Hepatocyte (in vitro differentiated cells): ENCODE results near the gene CAPZB. TPM values are rescaled to one million over a fixed set of nuclear protein-coding genes. Genes with fewer than 3 reads are reported as not detected.
A peak's percentile ranks its signal among the peaks of the same experiment; 100 is the strongest.

Experiments used
- DNase-seq: peaks from one replicate; pipeline ENCODE4 v3.0.0-alpha.2; 2016; ENCODE audit warnings: low spot score
- H2AFZ ChIP-seq: fragments of 200-600 bp; sonication (generic); 2 replicates; pipeline ENCODE4 v1.6.0; 2016; ENCODE audit warnings: antibody characterized with exemption, mild to moderate bottlenecking
- H3K27ac ChIP-seq: fragments of 200-600 bp; sonication (generic); 2 replicates; pipeline ENCODE4 v1.5.1; 2016; ENCODE audit warnings: mild to moderate bottlenecking
- H3K27me3 ChIP-seq: fragments of 200-600 bp; sonication (generic); 2 replicates; pipeline ENCODE4 v1.6.1; 2016
- H3K36me3 ChIP-seq: fragments of 200-600 bp; sonication (generic); replicated peaks from 2 replicates; pipeline ENCODE4 v1.5.1; 2016; ENCODE audit warnings: low read depth; ENCODE audit not compliant: insufficient read depth
- H3K4me1 ChIP-seq: fragments of 200-600 bp; sonication (generic); 2 replicates; pipeline ENCODE4 v1.5.1; 2016; ENCODE audit warnings: mild to moderate bottlenecking, moderate library complexity; ENCODE audit not compliant: insufficient read depth
- H3K4me2 ChIP-seq: fragments of 200-600 bp; sonication (generic); 2 replicates; pipeline ENCODE4 v1.6.0; 2016
- H3K4me3 ChIP-seq: fragments of 200-600 bp; sonication (generic); 2 replicates; pipeline ENCODE4 v1.5.1; 2016; ENCODE audit warnings: mild to moderate bottlenecking
- H3K79me2 ChIP-seq: fragments of 200-600 bp; sonication (generic); 2 replicates; pipeline ENCODE4 v1.6.0; 2017; ENCODE audit warnings: mild to moderate bottlenecking
- H3K9me2 ChIP-seq: fragments of 200-600 bp; sonication (generic); replicated peaks from 2 replicates; pipeline ENCODE4 v1.6.0; 2017; ENCODE audit warnings: mild to moderate bottlenecking; ENCODE audit not compliant: insufficient read depth
- H3K9me3 ChIP-seq: fragments of 200-600 bp; sonication (generic); 2 replicates; pipeline ENCODE4 v1.5.1; 2016; ENCODE audit warnings: low read depth, mild to moderate bottlenecking
- H4K20me1 ChIP-seq: fragments of 200-600 bp; sonication (generic); 2 replicates; pipeline ENCODE4 v1.6.0; 2016; ENCODE audit warnings: mild to moderate bottlenecking; ENCODE audit not compliant: insufficient read depth, poor library complexity, severe bottlenecking
- EZH2 ChIP-seq: fragments of 200-600 bp; sonication (generic); IDR thresholded peaks from 2 replicates; pipeline ENCODE4 v1.6.1; 2016; ENCODE audit warnings: antibody characterized with exemption, mild to moderate bottlenecking, borderline replicate concordance
- EZH2phosphoT487 ChIP-seq: fragments of 200-600 bp; sonication (generic); IDR thresholded peaks from one replicate; pipeline ENCODE4 v1.6.1; 2018; ENCODE audit warnings: antibody characterized with exemption, mild to moderate bottlenecking, low read depth, moderate library complexity; ENCODE audit not compliant: unreplicated experiment, severe bottlenecking
- WGBS: methylation state at CpG from one replicate; pipeline ENCODE4 v1.1.6; 2016; ENCODE audit warnings: low lambda C conversion rate; ENCODE audit errors: missing lambda C conversion rate; 5-methylcytosine and 5-hydroxymethylcytosine counted together
- polyA plus RNA-seq: library from polyadenylated mRNA; unstranded; fragments of >200 nt; fragmentation: Nextera tagmentation; extraction: Ambion mirVana; gene quantifications from 2 replicates; pipeline ENCODE4 v1.2.1, GENCODE V29; 2016
- total RNA-seq: library from RNA; depleted of rRNA; stranded (reverse); fragments of >200 nt; gene quantifications from 2 replicates; pipeline ENCODE4 v1.2.3, GENCODE V29; 2014
- TF ChIP-seq, protein P1 (sequence below): fragments of 200-600 bp; sonication (generic); IDR thresholded peaks from 2 replicates; pipeline ENCODE4 v1.5.1; 2016; ENCODE audit warnings: antibody characterized with exemption, mild to moderate bottlenecking; ENCODE audit not compliant: poor library complexity

Gene CAPZB
- total and polyA plus RNA-seq, 2 experiments from 2014 or later: 139 to 261 TPM

DNA sequence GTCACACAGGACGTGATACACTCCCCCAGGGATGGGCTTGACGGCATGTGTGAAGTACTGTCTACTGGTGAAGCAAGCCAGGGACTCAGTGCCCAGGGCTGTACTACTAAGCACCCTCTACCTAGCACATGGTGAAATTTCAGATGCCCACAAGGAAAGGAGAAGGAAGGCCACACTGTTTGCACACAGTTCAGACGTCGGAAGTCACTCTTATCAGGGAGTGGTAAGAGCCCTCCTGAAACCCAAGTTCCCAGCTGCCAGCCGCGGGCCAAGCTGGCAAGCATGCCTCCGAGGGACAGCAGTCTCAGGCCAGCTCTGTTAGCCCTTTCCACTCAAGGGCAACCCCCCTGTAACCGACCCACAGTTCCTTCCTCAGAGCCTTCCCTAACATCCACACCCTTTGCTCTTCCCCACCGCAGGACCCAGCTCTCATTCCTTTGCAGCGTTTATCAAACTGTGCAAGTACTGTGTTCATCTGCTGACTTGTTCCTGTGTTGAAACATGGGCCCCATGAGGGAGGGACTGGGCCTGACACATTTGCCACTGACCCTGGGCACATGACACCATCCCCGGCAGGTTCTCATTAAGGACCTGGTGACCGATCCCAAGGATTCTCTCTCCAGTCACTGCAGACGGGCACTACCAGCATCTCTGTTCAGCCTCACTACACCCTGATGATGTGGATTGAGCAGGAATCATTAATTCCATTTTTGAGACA lies 114.7 kb downstream of the CAPZB start:
- H3K4me2 ChIP-seq: no peak overlapping the region
- H2AFZ ChIP-seq: no peak overlapping the region
- no peak for DNase-seq
- H3K9me3 ChIP-seq: no peaks in the 10 kb centered on the region
- H3K9me2 ChIP-seq: no peaks in the 10 kb centered on the region
- H3K79me2 ChIP-seq: peaks cover 15% of the 10 kb centered on the region
- WGBS: 92% methylated on average over 13 of the region's 13 CpGs
- no peak overlapping the region for H3K4me3 ChIP-seq
- no peaks in the 10 kb centered on the region for H3K27me3 ChIP-seq
- H3K36me3 ChIP-seq: no peaks in the 10 kb centered on the region
- H3K27ac ChIP-seq: no peak overlapping the region
- peaks cover 13% of the 10 kb centered on the region for H4K20me1 ChIP-seq
- peaks cover 13% of the 10 kb centered on the region for H3K4me1 ChIP-seq
- TF ChIP-seq, protein P1, sequence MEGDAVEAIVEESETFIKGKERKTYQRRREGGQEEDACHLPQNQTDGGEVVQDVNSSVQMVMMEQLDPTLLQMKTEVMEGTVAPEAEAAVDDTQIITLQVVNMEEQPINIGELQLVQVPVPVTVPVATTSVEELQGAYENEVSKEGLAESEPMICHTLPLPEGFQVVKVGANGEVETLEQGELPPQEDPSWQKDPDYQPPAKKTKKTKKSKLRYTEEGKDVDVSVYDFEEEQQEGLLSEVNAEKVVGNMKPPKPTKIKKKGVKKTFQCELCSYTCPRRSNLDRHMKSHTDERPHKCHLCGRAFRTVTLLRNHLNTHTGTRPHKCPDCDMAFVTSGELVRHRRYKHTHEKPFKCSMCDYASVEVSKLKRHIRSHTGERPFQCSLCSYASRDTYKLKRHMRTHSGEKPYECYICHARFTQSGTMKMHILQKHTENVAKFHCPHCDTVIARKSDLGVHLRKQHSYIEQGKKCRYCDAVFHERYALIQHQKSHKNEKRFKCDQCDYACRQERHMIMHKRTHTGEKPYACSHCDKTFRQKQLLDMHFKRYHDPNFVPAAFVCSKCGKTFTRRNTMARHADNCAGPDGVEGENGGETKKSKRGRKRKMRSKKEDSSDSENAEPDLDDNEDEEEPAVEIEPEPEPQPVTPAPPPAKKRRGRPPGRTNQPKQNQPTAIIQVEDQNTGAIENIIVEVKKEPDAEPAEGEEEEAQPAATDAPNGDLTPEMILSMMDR: no peak
- TF ChIP-seq EZH2 (no peak), EZH2phosphoT487 (no peak)

GRCh38 chr1:19369396-19370090 lies 115.8 kb downstream of the CAPZB start:
- H4K20me1 ChIP-seq: peaks cover 13% of the 10 kb centered on the region
- WGBS: 81% methylated on average over 16 of the region's 16 CpGs
- H3K9me2 ChIP-seq: no peaks in the 10 kb centered on the region
- peaks cover 23% of the 10 kb centered on the region for H3K79me2 ChIP-seq
- H3K36me3 ChIP-seq: no peaks in the 10 kb centered on the region
- H3K27me3 ChIP-seq: no peaks in the 10 kb centered on the region
- no peak overlapping the region for H3K4me3 ChIP-seq
- H2AFZ ChIP-seq: no peak overlapping the region
- no peaks in the 10 kb centered on the region for H3K9me3 ChIP-seq
- no peak for DNase-seq
- H3K4me2 ChIP-seq: no peak overlapping the region
- TF ChIP-seq EZH2phosphoT487: no peak
- TF ChIP-seq, protein P1: no peak
- TF ChIP-seq EZH2: no peak
- peak overlapping the region; percentile 16 for H3K27ac ChIP-seq
- H3K4me1 ChIP-seq: peaks cover 13% of the 10 kb centered on the region

DNA sequence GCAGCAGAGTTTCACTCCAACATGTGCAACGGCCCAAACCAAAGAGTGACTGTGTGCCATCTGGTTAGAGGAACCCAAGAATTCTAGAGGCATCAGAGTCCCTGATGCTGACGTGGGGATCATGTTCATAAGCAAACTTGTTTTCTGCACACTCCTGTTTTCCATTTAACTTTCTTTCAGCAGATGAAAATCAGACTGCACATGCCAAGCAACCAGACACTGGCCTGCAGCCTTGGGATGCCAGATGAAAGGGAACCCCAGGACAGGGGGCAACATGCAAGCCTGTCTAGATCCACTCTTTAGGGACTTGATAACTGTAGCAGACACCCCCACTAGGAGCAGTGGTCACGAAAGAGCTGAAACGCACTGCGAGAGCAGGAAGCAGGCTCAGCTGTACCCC lies 116.4 kb downstream of the CAPZB start:
- H3K9me2 ChIP-seq: no peaks in the 10 kb centered on the region
- peaks cover 13% of the 10 kb centered on the region for H3K4me1 ChIP-seq
- TF ChIP-seq, protein P1: no peak
- no peak for TF ChIP-seq EZH2
- no peak for TF ChIP-seq EZH2phosphoT487
- WGBS: 84% methylated on average over 5 of the region's 5 CpGs
- H4K20me1 ChIP-seq: peaks cover 15% of the 10 kb centered on the region
- no peak overlapping the region for H3K4me3 ChIP-seq
- no peak overlapping the region for H3K4me2 ChIP-seq
- H3K79me2 ChIP-seq: peaks cover 28% of the 10 kb centered on the region
- no peaks in the 10 kb centered on the region for H3K36me3 ChIP-seq
- peak overlapping the region; percentile 16 for H3K27ac ChIP-seq
- H3K9me3 ChIP-seq: no peaks in the 10 kb centered on the region
- H2AFZ ChIP-seq: no peak overlapping the region
- no peaks in the 10 kb centered on the region for H3K27me3 ChIP-seq
- no peak for DNase-seq
